ENCODE measurements around the gene RNF182.

RNF182 gene, protein sequence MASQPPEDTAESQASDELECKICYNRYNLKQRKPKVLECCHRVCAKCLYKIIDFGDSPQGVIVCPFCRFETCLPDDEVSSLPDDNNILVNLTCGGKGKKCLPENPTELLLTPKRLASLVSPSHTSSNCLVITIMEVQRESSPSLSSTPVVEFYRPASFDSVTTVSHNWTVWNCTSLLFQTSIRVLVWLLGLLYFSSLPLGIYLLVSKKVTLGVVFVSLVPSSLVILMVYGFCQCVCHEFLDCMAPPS

DNA sequence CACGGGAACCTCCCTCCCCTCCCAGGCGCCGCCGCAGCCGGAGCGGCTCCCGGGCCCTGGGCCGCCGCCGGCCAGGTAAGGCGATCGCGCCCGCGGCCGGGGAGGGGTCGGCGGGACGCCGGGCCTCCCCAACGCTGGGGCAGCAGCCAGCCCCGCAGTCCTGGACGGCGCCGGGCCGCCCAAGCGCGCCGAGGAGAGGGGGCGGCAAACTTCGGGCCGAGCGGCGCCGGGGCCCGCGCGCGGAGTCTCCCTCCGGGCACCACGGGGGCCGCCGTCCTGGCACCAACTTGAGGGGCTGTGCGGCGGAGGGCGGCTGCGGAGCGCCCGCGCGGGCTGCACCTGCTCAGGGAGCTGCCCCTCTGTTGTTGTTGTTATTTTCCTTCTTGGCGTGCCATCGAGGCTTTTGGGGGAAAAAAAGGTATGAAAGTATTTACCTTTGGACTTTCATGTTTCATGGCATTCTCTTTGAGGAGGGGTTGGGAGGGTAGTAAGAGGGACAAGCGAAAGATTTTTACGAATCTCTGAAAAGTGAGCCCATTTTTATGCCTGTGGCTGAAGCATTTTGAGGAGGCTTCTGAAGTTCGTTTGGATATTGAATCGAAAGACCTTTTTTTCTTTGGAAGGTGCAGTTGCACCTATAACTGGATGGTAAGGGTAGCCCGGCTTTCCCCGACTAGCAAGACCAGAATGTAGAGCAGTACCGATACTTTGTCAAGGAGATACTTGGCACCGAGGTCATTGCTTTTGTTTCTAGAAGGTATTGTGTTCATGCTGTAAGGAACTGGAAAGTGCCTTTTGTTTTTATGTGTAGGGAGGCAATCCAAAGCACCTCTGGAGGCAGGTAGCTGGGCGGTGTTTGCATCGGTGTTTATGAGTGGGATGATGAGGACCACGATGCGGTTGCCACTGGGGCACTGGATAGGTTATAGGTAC is at the start of gene RNF182:
Gene RNF182, plus strand, starts transcription at position 4 of the 933 bp plus-strand sequence. CDS start 52,168 bp downstream, outside the sequence.
- ATAC-seq = peak; percentile 4; the same call in 2 of the 3 replicates
- no peak for TF ChIP-seq ZNF565 (CRISPR knock-in tag; conservative IDR thresholded peaks at IDR 0.05; ENCODE audit: low read depth)
- TF ChIP-seq GLIS3 (CRISPR knock-in tag; IDR thresholded peaks at IDR 0.05) = no peak
- no peak for TF ChIP-seq PATZ1 (CRISPR knock-in tag; IDR thresholded peaks at IDR 0.05; ENCODE audit: borderline replicate concordance)
- TF ChIP-seq ZFP3 (CRISPR knock-in tag; IDR thresholded peaks at IDR 0.05) = no peak
- no peak for TF ChIP-seq TCF4 (CRISPR knock-in tag; IDR thresholded peaks at IDR 0.05; ENCODE audit: borderline replicate concordance)
- TF ChIP-seq CREB5 (CRISPR knock-in tag; IDR thresholded peaks at IDR 0.05; ENCODE audit: low read depth) = no peak
- no peak for TF ChIP-seq BACH2 (CRISPR knock-in tag; IDR thresholded peaks at IDR 0.05; ENCODE audit: borderline replicate concordance)
- TF ChIP-seq CSRNP3 (CRISPR knock-in tag; IDR thresholded peaks at IDR 0.05) = no peak
- TF ChIP-seq ARNTL (CRISPR knock-in tag; IDR thresholded peaks at IDR 0.05; ENCODE audit: borderline replicate concordance, low read depth) = no peak
- TF ChIP-seq, protein P1, sequence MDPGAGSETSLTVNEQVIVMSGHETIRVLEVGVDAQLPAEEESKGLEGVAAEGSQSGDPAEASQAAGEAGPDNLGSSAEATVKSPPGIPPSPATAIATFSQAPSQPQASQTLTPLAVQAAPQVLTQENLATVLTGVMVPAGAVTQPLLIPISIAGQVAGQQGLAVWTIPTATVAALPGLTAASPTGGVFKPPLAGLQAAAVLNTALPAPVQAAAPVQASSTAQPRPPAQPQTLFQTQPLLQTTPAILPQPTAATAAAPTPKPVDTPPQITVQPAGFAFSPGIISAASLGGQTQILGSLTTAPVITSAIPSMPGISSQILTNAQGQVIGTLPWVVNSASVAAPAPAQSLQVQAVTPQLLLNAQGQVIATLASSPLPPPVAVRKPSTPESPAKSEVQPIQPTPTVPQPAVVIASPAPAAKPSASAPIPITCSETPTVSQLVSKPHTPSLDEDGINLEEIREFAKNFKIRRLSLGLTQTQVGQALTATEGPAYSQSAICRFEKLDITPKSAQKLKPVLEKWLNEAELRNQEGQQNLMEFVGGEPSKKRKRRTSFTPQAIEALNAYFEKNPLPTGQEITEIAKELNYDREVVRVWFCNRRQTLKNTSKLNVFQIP (CRISPR knock-in tag; IDR thresholded peaks at IDR 0.05; ENCODE audit: borderline replicate concordance, low read depth) = no peak
- TF ChIP-seq RARB (CRISPR knock-in tag; IDR thresholded peaks at IDR 0.05) = no peak
- no peak for TF ChIP-seq ZNF8 (CRISPR knock-in tag; IDR thresholded peaks at IDR 0.05)
- TF ChIP-seq ESRRG (CRISPR knock-in tag; IDR thresholded peaks at IDR 0.05) = no peak
- no peak for TF ChIP-seq CSDC2 (CRISPR knock-in tag; IDR thresholded peaks at IDR 0.05)
- TF ChIP-seq TOX (CRISPR knock-in tag; IDR thresholded peaks at IDR 0.05; ENCODE audit: borderline replicate concordance) = no peak
- no peak for TF ChIP-seq OSR1 (CRISPR knock-in tag; IDR thresholded peaks at IDR 0.05)
- TF ChIP-seq TSHZ2 (CRISPR knock-in tag; IDR thresholded peaks at IDR 0.05) = no peak
- no peak for TF ChIP-seq ISL1 (CRISPR knock-in tag; IDR thresholded peaks at IDR 0.05)
- TF ChIP-seq SNAI2 (CRISPR knock-in tag; IDR thresholded peaks at IDR 0.05) = no peak

GRCh38 chr6:13877051-13877450 is 47.7 kb upstream of the RNF182 start:
- ATAC-seq = no peak

More at GRCh38 chr6:13877051-13877450, 47.7 kb upstream of the RNF182 start:
- no peak for TF ChIP-seq SNAI2 (CRISPR knock-in tag; IDR thresholded peaks at IDR 0.05)
- no peak for TF ChIP-seq CREB5 (CRISPR knock-in tag; IDR thresholded peaks at IDR 0.05; ENCODE audit: low read depth)
- TF ChIP-seq PPARA (CRISPR knock-in tag; IDR thresholded peaks at IDR 0.05; ENCODE audit: borderline replicate concordance) = no peak
- TF ChIP-seq ZNF70 (CRISPR knock-in tag; IDR thresholded peaks at IDR 0.05) = no peak
- TF ChIP-seq TCF4 (CRISPR knock-in tag; IDR thresholded peaks at IDR 0.05; ENCODE audit: borderline replicate concordance) = no peak
- TF ChIP-seq ZFP3 (CRISPR knock-in tag; IDR thresholded peaks at IDR 0.05) = no peak
- TF ChIP-seq ESRRG (CRISPR knock-in tag; IDR thresholded peaks at IDR 0.05) = no peak
- no peak for TF ChIP-seq GLIS3 (CRISPR knock-in tag; IDR thresholded peaks at IDR 0.05)
- no peak for TF ChIP-seq ISL1 (CRISPR knock-in tag; IDR thresholded peaks at IDR 0.05)
- TF ChIP-seq, protein P1 (CRISPR knock-in tag; IDR thresholded peaks at IDR 0.05; ENCODE audit: borderline replicate concordance, low read depth) = no peak
- TF ChIP-seq BACH2 (CRISPR knock-in tag; IDR thresholded peaks at IDR 0.05; ENCODE audit: borderline replicate concordance) = no peak
- TF ChIP-seq TSHZ2 (CRISPR knock-in tag; IDR thresholded peaks at IDR 0.05) = no peak

Data from SK-N-SH treated with all-trans-retinoic acid at 6 μM for 48 hours (cell line).